RWPE1 (cell line): Measurements from ENCODE around the gene XCL2.
A peak's percentile ranks its signal among the peaks of the same experiment; 100 is the strongest.
"Not testable (repeated sequence)": the region's sequence is repeated elsewhere in the genome, so short reads cannot be mapped to it uniquely, and the experiment has no call there.

Experiments used
- CTCF ChIA-PET: fragments of 350-600 bp; sonication (Branson Sonifier 250); formaldehyde crosslinking; extraction: SDS; loops from one replicate; lab custom pipeline; 2021; lab: Yijun Ruan, JAX
- POLR2A ChIA-PET: fragments of 400-600 bp; formaldehyde crosslinking; extraction: SDS; loops from one replicate; lab custom pipeline; 2020; ENCODE audit warnings: antibody characterized with exemption; ENCODE audit not compliant: low non-redundant PET; lab: Yijun Ruan, JAX
- DNase-seq: peaks from one replicate; pipeline ENCODE4 v3.0.0; 2012; ENCODE audit warnings: low spot score
- H3K27ac ChIP-seq: fragments of 450-650 bp; 2 replicates; pipeline ENCODE4 v1.5.1; 2017
- CTCF ChIP-seq: fragments of 450-650 bp; conservative IDR thresholded peaks from 2 replicates; pipeline ENCODE4 v1.5.1; 2017; ENCODE audit warnings: low read depth, mild to moderate bottlenecking

XCL2 gene

GRCh38 chr1:168551688-168552087 lies 7.9 kb upstream of the XCL2 start:
- DNase-seq: no peak
- ChIA-PET POLR2A (no interaction called here), CTCF (no interaction called here)
- H3K27ac ChIP-seq: no peak overlapping the region
- no peak for TF ChIP-seq CTCF

GRCh38 chr1:168550971-168551370 lies 7.2 kb upstream of the XCL2 start:
- POLR2A ChIA-PET: no interaction called here
- no peak for DNase-seq
- no peak overlapping the region for H3K27ac ChIP-seq
- no peak for TF ChIP-seq CTCF
- CTCF ChIA-PET: no interaction called here

- H3K27ac ChIP-seq, DNase-seq, POLR2A ChIA-PET, CTCF ChIA-PET: not testable (repeated sequence)
Measured at GRCh38 chr1:168546553-168546895, 2.7 kb upstream of the XCL2 start.

GRCh38 chr1:168545678-168546552 lies 2.1 kb upstream of the XCL2 start:
- peak; percentile 6 for DNase-seq
- POLR2A ChIA-PET, CTCF ChIA-PET, H3K27ac ChIP-seq: not testable (repeated sequence)
- TF ChIP-seq CTCF: peak; percentile 23; the same call in 1 of the 2 replicates

- DNase-seq, H3K27ac ChIP-seq, CTCF ChIA-PET, POLR2A ChIA-PET: not testable (repeated sequence)
Measured at GRCh38 chr1:168542978-168543377, 819 bp downstream of the XCL2 start.

- H3K27ac ChIP-seq, CTCF ChIA-PET, POLR2A ChIA-PET, DNase-seq: not testable (repeated sequence)
Measured at GRCh38 chr1:168540798-168541197, 3.0 kb downstream of the XCL2 start.

- CTCF ChIA-PET: no interaction called here
- no peak for DNase-seq
- no peak for TF ChIP-seq CTCF
- no peak overlapping the region for H3K27ac ChIP-seq
- POLR2A ChIA-PET: no interaction called here
Measured at GRCh38 chr1:168535536-168535935, 8.3 kb downstream of the XCL2 start.

- ChIA-PET POLR2A (no interaction called here), CTCF (no interaction called here)
- H3K27ac ChIP-seq: no peak overlapping the region
- no peak for DNase-seq
- no peak for TF ChIP-seq CTCF
Measured at GRCh38 chr1:168531615-168532345, 12.0 kb downstream of the XCL2 start.
